Erythroblast (primary cell): ENCODE data around the gene C16orf96.

Experiments used
- DNase-seq, 2 experiments: peaks; one replicate each; lab custom pipeline; 2025; lab: John Stamatoyannopoulos, UW
- GATA1 ChIP-seq: IDR thresholded peaks from 2 replicates; pipeline ENCODE4 v1.6.1; 2011; ENCODE audit warnings: low read depth, mild to moderate bottlenecking, control low read depth, low read length, moderate library complexity
- POLR2A ChIP-seq: IDR thresholded peaks from 2 replicates; pipeline ENCODE4 v1.6.1; 2011; ENCODE audit warnings: mild to moderate bottlenecking, low read length

The C16orf96 gene

DNA sequence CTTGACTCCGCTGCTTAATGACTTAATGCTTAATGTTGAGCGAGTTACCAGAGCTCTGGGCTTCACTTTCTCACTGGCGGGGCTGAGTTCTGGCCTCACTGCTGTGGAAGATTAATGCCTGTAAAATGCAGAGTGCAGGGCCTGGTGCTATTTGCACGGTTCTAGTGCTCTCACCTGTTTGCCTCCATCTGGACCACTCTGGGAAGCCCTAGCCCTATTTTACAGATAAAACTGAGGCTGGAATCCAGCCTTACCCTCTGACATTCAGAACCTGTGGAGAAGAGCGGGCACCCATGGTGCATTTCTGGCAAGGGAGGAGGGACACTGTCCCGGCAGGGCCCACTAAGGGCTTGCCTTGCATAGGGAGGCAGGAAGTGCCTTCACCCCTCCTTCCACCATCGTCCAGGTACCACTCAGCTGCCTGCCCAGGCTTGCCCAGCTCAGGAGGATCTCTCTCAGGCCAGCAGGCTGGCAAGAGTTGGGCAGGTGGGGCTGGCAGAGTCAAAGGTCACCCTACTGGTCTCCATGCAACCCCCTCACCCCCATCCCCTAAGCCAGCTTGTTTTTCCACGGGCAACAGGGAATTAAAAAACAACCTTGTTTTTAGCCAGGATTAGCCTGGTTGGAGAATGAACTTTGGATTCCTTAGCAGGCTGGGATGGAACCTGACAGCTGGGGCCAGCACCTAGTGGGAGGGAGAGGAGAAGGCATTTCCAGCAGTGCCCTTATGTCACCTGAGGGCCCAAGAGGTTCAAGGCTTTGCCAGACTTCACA is 62.7 kb downstream of the C16orf96 start:
- no peak for DNase-seq

DNA sequence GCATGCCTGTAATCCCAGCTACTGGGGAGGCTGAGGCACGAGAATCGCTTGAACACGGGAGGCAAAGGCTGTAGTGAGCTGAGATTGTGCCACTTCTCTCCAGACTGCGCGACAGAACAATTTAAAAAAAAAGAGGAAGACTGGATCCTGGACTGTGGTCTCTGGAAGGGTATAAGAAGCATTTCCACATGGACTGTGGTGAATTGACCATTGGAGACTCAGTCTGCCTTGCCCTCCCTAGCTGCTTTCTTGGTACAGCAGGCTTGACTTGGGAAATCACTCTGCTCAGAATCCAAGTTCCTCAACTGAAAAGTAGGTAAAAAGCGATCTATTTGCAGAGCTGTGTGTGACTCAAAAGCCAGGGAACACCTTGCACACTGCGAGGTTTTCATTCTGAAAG is 67.5 kb downstream of the C16orf96 start:
- no peak for DNase-seq
- TF ChIP-seq POLR2A: no peak
- TF ChIP-seq GATA1: no peak

More for the DNA sequence above, 62.7 kb downstream of the C16orf96 start:
- TF ChIP-seq GATA1 (no peak), POLR2A (no peak)

DNA sequence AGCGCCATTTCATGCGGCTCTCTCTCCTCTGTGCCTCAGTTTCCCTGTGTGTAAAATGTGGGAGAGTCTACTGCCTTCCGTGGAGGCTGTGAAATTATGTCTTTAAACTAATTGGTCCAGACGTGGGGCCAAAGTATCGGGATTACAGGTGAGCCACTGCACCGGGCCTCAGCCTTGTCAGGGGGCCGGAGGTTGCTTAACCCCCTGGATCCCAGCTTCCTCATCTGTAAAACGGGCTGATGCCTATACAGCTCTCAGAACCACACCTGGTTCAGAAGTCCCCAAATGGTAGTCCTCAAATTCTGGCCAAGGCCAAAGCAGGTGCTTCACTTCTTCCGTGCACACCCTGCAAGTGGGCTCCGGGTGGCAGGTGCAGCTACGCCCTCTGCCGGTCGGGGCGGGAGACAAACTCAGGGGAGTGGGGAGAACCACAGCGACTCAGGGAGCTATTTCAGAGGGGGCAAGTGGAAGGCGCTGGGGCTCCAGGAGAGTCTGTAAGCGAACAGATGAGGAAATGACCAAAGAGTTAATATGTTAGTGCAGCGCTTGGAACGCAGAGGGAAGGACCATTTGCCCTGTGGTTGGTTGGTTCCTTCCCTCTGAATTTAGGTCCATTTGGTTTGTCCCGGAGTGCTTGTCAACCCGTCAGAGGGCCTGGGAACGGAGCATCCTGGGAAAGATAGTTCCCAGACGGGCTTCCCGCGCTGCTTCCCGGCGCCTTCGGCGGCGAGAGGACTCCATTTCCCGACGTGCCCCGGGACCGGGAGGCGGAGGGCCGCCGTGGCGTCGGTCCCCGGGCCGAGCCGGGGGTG is 68.1 kb downstream of the C16orf96 start, which contains the start of gene MGRN1:
MGRN1 (plus strand) TSS at position 812 of the 812 bp plus-strand sequence. CDS start 135 bp downstream, outside the sequence.
- TF ChIP-seq GATA1: no peak
- no peak for TF ChIP-seq POLR2A
- peak; percentile 96 to 98 for DNase-seq

DNA sequence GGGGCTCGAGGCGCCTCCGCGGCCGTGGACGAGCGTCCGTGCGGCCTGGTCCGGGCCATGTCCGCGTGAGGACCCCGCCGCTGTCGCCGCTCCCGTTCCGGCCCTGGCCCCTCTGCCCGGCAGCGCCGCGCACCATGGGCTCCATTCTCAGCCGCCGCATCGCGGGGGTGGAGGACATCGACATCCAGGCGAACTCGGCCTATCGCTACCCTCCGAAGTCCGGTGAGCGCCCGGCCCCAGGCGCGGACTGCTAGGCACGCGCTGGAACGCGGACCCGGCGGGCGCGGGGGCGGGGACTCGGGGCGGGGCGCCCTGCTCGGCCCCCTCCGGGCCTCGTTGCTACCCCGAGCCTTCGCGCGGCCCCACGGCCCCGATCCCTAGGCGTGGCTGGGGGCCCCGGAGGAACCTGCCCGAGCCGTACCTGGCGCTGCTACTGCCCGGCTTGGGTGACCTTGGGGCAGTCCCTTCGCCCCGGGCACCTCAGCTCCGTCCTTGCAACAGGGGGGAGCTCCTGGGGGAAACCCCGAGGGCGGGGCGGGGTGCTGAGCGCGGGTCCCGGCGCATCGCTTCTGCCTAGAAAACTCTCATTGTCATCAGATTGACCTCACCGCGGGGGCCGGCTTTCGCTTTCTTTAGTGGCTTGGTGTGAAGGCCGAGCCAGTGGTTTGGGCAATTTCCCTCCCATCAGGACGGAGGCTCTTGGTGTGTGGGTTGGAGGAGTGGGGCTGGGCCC is 68.9 kb downstream of the C16orf96 start:
- peak; percentile 84 for TF ChIP-seq POLR2A
- no peak for TF ChIP-seq GATA1
- DNase-seq: peak; percentile 79 to 86

DNA sequence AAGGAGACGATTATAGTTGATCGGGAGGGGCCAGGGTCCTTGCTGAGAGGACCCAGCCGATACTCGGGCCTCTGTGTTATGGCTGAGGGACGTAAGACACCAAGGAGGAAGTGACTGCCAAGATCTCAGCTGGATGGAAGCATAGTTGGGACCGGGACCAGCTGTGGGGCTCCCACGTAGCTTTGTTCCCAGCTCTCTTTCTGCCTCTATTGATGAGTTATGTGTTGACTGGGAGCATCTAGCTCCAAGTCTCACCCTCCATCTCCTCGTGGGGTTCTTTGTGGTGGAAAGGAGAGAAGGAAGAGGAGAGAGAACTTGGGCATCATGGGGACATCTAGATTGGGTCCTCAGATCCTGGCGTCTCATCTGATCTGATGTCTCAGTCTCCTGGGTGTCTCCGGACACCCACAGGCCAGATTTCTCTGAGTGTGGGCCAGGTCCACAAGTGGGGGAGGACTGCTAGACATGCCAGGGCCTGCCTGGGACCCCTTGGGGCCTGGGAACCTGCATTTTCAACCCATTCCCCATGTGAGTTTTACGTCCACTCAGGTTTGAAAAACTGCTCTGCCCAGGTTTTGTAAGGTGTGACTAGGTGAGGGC is 69.5 kb downstream of the C16orf96 start:
- DNase-seq: no peak
- TF ChIP-seq POLR2A: no peak
- TF ChIP-seq GATA1: no peak

DNA sequence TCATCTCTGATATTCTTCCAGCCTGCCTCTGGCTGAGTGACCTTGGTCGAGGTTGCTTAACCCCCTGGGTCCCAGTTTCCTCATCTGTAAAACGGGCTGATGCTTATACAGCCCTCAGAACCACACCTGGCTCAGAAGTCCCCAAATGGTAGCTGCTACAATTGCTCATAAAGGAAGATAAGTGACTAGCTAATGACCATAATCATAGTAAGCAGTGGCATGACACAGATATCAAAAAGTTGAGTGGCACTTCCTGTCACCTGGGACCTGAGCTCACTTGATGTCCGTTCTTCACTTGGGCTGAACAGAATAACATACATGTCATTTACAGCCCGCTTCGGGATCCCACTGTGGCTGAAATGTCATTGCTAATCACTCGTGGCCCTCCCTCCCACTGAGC is 70.3 kb downstream of the C16orf96 start:
- DNase-seq: no peak
- TF ChIP-seq GATA1 (no peak), POLR2A (no peak)

DNA sequence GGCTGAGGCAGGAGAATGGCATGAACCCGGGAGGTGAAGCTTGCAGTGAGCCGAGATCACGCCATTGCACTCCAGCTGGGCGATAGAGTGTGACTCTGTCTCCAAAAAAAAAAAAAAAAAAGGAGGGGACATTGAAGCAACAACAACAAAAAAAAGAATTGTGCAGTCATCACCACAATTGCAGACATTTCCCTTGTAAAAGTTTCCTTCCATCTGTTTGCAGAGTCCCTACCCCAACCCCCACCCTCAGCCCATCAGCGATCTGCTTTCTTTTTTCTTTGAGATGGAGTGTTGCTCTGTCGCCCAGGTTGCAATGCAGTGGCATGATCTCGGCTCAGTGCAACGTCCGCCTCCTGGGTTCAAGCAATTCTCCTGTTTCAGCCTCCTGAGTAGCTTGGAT is 72.1 kb downstream of the C16orf96 start:
- DNase-seq: no peak
- TF ChIP-seq GATA1 (no peak), POLR2A (no peak)

DNA sequence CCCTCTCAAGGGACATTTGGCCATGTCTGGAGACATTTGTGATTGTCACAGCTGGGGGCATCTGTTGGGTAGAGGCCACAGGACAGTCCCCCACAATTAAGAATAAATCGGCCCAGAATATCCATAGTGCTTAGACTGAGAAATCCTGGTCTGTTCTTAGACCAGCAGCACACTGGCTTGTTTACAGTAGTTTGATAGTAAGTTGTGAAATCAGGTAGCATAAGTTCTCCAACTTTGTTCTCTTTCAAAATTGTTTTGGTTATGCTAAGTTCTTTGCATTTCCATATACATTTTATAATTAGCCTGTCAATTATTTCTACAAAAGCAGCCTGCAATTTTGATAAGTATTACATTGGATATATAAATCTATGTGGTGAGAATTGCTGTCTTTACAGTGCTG is 75.3 kb downstream of the C16orf96 start:
- no peak for DNase-seq
- no peak for TF ChIP-seq POLR2A
- no peak for TF ChIP-seq GATA1

DNA sequence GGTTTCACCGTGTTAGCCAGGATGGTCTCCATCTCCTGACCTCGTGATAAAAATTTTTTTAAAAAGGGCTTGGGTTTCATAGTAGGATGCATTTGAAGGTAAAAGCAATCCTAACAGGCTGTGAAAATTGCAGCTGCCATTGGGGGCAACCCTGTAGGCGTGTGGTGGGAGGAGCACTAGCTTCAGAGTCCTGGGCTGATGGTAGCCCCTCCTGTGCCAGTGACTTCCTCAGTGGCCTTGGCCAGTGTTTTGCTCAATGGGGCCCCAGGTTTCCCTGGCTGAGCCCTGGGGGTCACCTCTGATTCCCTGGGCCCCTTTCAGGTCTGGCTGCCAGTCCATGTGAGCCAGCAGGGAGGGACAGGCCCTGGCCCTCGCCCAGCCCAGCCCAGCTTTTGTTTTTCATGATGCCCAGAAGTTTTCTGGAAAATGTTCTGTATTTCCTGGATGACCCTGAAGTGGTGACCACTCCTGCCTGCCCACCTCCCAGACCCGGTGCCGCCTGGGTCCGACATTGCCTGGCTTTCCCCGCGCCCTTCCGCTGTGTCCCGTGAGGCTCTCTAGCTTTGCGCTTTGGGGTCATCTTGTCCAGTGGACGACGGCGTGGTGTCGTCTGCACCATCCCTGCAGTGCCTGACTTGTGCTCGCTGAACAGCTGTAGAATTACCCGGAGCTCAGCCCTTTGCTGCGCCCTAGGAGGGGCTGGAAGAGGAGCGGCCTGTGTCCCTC is 77.9 kb downstream of the C16orf96 start:
- TF ChIP-seq POLR2A (no peak), GATA1 (no peak)
- DNase-seq: no peak

DNA sequence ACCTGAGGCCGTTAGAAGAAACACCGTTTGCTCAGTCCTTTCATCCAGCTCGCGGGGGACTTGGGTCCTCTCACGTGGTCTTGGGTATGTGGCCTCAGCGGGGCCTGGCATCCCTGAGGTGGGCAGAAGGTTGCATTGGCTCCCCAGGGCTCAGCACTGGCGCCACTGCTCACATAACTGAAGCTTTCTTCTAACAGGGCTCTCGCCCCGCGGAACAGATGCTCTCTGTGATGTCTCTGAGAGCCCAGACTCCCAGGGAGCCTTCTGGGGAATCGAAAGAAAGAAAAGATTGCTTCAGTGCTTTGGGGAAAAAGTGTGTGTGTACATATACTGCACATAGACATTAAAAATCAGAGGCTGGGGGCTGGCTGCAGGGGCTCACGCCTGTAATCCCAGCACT is 78.6 kb downstream of the C16orf96 start:
- no peak for DNase-seq
- TF ChIP-seq POLR2A (no peak), GATA1 (no peak)

DNA sequence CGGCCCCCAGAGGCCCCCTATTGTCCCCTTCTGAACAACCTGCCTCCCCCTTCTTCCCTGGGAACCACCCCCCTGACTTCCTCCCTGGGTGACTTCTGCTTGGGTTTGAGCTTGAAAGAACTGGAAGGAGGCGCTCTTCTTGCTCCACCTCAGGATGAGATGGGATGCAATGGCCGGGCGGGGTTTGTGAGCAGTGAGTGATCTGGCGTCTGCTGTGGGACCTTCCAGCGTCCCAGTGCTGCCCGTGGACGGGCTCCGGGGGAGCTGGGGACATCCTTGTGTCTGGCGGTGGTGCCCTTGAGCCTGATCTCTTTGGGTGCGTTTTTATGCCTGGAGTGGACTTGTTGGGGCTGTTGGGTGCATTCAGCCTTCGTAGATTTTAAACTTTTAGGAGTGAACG is 80.1 kb downstream of the C16orf96 start:
- no peak for DNase-seq
- TF ChIP-seq GATA1: no peak
- TF ChIP-seq POLR2A: no peak

DNA sequence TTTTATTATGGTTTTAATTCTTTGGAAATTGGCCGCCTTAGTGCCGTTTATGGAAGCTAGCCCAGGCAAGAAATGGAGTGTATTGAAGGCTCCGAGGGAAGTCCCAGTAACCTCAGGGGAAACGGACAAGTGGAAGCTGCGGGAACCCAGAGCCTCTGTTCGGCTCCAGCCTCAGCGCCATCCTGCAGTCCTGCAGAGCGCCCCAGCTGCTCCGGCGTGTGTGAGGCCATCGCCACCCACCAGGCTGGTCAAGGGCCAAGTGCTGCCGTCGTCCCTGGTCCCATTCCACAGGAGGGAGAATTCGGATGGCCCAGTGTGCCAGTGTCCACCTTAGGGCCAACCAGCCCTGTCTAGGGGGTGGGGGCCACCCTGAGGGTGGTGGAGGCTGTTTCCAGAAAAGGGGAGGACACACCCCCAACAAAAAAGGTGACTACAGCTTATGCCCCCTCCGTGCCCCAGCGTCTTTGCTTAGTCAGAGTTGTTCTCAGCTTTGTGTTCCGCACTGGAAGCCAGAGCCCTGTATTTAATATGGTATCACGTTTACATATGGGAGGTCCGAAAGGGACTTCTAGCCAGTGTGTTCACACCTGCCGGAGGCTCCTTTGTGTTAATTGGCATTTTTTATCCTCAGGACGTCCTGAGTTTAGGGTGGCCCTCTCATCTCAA is 81.5 kb downstream of the C16orf96 start:
- no peak for DNase-seq
- TF ChIP-seq POLR2A (no peak), GATA1 (no peak)
